HG03064 (cell line): ENCODE results near the gene ZBTB22.

Experiments
- ATAC-seq: cut with Tn5 transposase; IDR thresholded peaks from one replicate; pipeline ENCODE4 v1.9.1; 2021; ENCODE audit warnings: low read depth; ENCODE audit not compliant: unreplicated experiment

Gene ZBTB22

DNA sequence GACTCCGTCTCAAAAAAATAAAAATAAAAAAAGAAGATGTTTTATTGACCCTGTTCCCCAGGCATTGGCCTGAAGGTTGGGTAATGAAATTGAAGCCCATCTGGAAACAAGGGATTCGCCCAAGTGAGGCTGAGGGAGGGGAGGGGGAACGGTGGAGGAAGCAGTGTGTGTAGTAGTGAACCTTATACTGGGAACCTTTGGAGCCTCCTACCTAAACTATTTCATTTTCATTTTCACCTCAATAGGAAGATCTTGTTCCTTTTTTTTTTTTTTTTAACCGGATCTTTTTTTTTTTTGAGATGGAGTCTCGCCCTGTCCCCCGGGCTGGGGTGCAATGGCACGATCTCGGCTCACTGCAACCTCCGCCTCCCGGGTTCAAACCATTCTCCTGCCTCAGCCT is 13.2 kb upstream of the ZBTB22 start:
- ATAC-seq = no peak

DNA sequence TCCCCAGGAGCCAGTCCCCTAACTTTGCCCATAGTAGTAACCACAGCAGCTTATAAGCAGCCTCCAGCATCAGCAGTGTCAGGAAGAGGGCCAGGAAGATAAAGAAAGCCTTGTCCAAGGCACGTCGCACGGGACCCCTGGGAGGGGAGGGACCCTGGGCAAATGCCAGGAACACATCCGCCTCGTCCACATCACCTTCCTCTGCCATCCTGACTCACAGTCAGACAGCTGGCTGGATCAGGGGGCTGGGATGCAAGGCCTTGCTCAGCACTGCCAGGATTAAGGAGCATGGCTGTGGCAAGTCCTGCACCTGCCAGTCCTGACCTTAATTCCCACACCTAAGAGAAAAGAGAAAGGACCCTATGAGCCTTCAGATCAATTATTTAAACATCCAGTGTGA is 11.5 kb upstream of the ZBTB22 start:
- no peak for ATAC-seq

DNA sequence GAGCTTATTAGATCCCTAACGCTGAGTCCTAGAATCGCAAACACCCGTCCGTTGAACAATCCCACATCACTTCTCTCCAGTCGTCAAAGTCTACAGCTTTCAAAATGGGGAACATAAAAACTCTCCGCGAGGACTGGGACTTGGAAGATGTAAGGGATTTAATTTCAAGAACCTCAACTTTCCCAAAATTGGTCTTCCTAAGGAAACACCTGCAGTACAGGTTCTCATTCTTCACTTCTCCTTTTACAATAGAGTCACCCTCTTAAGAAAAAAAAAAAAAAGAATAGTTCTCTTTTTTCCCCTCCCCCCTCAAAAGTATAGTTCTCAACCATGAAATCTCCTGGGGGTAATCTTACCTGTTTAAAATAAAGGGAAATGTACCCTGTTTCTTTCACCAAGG is 6.6 kb upstream of the ZBTB22 start:
- ATAC-seq = no peak

DNA sequence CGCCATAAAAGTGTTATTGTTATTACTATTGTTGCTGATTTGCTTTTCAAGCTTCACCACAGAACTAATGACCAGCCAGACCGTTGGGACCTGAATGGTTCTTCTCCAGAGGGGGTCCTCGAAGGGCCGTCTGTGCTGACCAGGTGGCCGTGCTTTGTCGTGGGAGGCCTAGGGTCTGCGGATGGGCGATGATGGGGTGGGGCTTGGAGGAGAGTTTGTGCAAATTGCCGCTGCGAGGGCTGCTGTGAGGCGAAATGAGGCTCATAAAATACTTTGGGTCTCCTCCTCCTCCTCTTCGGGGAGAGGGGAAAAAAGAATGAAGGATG is 6.0 kb upstream of the ZBTB22 start:
- no peak for ATAC-seq

DNA sequence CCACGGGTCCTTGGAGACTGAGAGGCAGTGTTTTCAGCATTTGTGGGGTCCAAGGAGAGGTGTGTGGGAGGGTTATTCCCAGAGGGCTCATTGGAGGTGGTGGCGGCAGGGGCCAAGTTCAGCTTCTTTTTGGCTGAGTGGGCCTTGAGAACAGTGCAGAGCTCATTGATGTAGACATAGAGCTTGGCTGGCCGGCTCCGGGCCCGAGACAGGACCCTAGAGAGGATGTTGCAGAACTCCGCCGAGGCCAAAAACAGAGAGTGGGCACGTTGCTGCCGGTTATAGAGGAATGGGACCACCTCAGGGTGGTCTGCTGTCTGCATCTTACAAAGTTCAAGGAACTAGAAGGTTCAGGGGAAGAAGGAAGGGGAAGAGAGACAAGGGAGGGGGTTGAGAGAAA is 3.7 kb upstream of the ZBTB22 start:
- no peak for ATAC-seq

DNA sequence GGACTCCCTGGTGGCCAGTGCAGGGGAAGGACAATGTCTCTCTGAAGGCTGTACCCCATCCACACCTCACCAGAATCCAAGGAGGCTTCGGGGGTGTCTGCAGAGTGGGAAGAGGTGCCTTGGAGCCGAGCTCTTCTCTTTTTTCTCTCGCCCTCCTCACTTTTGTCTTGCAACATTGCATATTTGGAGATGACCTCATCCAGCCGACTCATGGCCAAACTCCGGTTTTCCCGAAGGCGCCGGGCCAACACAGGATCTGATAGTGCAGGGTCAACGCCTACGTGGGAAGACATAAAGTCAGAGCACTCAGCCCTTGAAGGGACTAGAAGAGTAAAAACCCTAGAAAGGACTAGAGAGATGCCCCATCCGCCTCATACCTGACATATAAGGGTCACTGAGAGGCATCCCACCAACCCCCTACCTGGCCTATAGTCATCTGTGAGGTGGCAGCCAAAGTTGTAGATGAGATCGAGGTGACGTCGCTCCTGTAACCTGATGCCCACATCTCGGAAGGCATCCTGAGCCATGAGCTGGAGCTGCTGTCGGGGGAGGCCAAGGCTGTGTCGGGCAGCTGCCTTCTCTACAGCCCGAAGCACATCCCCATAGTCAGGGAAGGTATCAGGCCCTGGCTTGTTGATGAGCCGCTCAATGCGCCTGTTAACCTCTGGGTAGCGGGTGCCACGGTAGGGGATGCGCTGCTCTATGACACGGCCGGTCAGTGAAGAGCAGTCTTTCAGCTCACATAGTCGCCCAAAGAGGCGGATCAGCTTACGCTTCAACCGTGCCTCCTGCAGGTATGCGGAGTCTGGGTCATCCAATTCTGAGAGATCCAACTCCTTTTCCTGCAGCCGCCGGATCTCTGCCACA is 3.0 kb upstream of the ZBTB22 start:
- no peak for ATAC-seq

DNA sequence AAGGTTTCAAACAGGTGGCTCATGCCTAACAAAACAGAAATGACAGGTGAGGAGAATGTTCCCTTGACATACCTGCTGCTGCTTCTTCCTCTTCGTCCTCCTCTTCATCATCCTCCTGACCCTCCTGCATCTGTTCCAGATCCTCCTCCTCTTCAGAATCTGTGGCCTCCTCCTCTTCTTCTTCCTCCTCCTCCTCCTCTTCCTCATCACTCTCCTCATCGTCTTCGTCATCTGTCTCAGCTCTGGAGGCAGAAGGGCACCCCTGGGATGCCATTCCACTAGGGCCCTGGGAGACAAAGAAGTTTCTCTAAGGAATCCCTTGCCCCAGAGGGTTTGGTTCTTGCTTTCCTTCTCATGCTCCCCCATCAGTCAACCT is 2.4 kb upstream of the ZBTB22 start:
- no peak for ATAC-seq

DNA sequence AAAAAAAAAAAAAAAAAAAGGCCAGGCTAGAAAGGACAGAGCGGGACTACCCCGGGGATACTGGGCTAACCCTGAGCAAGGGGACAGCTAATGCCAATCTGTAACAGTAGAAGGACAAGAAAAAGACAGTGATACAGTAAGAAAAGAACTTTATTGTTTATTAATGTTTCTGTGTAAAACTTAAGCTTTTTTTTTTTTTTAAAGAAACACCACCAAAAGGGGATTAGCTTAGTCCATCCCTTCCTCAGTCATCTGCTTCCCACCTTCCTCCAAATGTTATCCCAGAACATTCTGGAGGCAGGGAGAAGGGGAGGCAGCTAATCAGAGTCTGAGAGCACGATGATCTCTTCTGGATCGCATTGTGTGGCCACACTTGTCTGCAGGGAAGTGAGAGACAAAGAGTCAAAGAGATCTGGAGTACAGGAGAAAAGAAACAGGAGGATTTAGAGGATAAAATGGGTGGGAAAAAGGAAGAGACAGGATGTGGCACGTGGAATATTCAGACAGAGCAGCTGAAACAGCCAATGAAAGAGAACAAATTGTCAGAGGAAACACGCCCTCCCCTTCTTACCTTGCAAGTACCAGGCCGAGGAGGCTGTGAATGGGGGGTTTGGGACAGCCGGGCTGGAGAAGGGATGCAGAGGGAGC is 1.0 kb upstream of the ZBTB22 start:
- ATAC-seq = no peak

DNA sequence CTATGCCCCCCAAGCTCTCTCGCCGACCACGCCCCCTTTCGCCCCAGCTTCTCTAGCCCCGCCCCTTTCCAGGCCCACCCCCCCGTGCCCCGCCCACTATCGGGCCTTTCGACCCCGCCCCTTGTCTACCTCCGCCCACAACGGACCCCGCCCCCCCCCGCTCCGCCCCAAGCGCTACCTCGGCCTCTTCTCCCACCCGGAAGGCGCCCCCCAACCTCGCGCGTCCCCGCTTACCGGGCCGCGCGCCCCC is 200 bp downstream of the ZBTB22 start:
- ATAC-seq = no peak

DNA sequence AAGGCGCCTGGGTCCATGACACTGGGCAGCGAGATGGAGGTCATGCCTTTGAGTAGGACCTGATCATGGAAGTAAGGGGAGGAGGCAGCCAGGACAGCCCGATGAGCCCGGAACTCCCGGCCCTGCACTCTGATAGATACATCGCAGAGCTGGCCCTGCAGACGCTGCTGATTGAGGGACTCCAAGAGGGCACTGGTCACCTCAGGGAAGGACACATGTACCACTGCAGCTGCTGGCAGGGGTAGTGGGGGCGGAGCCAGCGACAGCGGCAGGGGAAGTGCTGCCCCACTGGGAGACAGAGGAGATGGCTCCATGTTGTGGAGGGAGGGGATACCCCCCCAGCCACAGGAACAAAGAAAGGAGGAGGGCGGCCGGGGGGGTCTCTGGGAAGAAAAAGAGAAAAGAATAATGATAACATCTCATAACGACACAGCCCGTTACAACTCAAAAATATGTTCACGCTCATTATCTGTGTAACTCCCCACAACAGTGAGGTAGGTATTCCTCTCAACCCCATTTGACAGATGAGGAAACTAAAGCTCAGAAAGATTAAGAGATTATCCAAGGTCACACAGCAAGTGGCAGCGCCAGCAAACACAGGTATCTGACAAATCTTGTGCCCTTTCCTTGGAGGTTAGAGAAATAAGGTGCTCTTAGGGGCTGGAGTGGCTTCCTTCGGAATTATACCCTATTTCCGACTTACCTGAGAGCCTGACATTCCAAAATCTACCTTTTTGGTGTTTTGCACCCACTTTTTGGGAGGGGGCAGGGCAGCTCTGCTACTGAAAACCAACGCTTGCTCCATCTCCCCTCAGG is 733 bp downstream of the ZBTB22 start:
- ATAC-seq = no peak

DNA sequence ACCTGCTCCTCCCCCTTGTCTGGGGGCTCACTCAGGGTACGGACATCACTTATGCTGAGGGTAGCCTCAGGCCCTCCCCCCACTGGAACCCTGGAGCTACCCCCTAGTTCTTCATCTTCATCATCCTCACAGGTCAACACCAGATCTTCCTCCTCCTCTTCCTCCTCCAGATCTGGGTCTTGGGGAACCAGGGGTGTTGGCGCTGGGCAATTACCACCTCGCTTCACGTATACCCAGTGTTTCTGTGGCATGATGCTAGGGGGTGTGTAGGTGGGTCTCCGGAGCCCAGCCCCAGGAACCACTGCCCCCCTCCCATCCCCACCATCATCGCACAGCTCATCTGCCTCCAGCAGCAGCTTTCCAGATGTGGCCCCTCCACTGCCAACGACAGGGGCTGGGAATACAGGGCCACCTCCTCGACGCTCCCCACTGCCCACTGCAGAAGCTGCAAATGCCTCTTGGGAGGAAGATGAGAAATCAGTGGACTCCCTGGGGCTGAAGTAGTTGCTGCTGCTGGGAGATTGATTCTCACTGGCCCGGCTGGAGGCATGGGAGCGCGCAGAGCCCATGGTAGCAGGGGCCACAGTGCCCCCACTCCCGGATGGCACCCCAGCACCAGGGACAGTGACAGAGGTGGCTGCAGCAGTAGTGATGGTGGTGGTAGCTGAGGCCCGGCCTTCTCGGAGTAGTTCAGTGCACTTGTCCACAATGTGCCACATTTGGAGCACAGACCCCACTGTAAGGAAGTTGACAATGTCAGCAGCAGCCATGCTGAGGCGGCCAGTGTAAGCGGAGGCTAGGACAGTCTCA is 1.5 kb downstream of the ZBTB22 start:
- ATAC-seq = no peak

DNA sequence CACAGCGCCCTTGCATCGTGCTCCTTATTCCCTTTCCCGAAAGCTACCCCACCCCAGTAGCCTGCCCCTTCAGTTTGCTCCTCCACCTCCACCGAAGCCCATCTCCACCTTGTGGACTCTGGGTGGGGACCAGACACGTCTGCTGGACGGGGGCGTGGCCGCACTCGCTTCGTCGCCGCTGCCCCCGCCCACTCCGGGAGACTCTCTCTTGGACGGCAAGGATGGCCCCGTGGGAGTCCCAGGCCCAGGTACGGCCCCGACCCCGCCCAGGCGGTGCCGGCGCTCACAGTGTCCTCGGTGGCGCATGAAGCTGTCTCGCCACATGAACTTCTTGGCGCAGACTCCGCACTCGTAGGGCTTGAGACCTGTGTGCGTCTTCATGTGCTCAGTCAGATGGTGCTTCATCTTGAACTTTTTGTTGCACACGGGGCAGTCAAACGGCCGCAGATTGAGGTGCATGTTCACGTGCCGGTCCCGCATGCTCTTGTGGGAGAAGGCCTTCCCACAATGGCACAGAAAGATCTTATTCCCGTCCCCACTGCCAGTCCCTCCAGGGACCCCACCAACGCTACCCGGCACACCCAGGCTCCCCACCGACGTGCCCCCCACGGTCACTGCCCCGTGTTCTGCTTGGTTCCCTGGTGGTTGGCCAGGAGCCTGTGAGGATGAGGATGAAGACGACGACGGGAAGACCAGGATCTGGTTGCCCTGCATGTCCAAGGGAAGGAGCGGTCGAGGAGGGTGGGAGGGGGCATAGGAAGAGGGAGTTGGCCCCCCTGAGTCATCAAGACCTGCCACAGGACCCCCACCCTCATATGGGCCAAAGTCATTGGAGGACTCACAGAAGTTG is 2.4 kb downstream of the ZBTB22 start:
- ATAC-seq = no peak

DNA sequence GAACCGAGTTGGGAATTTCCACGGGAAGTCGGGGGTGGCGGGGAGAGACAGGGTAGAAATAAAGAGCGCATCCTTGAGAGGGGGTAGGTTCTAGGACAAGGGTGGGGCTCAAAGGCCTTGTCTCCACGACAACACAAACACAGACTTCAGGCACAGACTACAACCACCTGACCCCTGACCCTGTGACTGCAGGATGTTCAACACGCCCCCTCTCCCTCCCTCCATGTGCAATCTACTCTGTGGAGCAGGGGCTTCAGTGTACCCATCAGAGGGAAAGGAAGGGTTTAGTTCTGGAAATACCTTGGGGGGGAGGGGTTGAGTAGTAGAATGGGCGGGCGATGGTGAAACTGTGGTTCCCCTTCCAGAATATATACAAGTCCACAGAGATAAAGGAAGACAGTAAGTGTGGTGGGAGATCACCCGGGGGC is 3.0 kb downstream of the ZBTB22 start:
- no peak for ATAC-seq

DNA sequence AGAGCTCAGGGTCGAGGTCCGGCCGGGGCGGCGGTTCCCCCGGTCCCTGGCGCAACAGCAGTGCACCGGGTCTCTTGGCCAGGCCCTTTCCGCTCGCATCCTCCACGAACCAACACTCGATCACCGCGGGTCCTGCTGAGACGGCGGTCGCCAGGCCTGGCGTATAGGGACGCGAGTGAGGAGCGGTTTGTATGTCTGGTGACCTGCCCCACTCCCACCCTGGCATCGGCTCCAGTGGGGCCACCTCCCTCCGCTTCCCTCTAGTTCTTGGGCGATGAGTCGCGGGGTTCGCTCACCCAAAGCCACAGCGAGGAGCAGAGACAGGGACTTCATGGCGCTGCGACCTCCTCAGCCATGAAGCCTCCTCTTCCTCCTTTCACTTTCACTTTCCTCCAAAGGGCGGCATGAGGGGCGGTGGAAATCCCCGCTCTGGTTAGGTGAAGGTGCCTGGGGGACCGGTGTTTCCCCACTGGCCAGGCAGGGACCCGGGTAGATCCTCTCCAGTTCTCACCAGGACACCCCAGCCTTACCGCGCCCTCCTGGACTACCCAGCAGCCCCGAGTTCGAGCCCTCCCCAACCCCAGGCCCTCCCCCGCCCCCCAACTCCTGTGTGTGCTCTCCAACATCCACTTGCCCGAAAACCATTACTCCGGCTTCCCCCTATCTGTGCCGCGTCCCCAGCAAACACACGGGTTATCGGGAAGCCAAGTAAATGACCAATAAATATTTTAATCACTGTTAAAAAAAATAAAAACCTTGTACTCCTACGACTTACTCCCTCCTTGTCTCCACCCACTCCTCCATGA is 3.6 kb downstream of the ZBTB22 start, which contains the start of gene TAPBP:
Gene TAPBP, minus strand, starts transcription at position 370 of the 806 bp plus-strand sequence. Its CDS starts 37 bp downstream, at position 333.
- ATAC-seq = peak; percentile 30

DNA sequence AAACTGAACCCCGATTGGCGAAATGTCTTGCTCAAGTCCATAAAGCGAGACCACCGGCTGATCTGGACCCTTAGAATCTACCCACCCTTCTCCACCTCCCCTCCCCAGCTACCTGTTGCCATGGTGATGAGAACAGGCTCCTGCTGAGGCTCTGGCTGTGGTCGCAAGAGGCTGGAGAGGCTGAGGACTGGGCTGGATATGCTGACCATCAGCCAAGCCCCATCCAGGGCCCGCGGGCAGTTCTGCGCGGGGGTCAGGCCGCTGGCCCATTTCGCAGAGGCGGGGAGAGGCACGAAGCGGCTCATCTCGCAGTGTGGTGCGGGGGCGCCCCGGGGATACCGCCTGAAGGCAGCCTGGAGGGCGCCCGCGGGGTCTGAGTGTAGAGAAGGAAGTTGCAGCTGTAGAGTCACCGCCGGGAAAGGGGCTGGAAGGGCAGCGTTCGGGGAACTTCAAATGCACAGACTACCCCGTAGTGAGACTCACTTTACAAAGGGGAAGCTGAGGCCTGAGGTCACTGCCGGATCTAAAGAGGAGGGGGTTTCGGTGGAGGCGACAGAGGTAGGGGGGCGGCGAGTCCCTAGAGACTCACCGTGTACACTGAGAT is 4.3 kb downstream of the ZBTB22 start:
- ATAC-seq = no peak

DNA sequence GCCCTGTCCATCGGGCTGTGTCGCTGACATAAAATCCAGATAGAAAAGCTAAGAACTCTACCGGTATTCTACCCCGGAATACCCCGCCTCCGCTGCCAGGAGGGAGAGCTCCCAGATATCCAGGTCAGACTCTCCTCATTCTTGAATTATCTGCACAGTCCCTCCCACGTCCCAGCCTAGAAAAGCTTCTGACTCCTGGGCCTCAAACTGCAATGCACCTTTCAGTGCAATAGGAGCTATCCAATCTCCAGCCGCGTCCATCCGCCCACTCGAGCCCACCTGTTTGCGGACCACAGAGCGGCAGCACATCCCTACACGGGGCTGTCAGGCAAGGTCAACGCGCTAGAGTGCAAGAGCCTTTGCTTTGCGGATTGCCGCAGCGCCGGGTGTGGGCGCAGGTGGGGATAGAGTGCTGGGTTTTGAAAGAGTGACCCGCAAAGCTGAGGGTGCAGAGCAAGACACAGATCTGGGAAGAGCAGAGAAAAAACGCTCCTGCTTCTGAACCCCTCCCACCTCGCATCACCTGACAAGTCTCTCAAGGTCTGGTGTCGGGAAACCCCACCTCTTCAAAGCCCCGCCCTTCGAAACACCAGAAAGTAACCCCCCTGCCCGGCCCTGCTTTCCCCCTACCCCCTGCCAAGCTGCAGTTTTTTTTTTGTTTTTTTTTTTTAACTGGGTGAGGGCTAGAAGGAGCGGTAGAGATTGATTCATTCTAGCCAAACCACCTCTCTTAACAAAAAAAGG is 5.0 kb downstream of the ZBTB22 start:
- ATAC-seq = no peak

DNA sequence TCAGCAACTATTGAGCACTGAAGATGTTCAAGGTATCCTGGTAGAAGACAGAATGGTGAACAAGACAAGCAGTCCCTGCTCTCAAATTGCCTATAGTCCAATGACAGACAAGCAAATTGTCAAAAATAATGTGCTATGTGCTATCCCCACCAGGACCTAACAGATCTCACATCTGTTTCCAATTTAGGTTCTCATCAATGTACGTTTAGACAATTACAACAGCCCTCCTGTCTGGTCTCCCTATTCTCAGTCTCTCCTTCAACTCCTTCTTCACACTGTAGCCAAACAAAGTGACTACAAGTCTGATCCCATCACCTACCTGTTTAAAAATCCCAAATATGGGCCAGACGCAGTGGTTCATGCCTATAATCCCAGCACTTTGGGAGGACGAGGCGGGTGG is 11.2 kb downstream of the ZBTB22 start:
- no peak for ATAC-seq

DNA sequence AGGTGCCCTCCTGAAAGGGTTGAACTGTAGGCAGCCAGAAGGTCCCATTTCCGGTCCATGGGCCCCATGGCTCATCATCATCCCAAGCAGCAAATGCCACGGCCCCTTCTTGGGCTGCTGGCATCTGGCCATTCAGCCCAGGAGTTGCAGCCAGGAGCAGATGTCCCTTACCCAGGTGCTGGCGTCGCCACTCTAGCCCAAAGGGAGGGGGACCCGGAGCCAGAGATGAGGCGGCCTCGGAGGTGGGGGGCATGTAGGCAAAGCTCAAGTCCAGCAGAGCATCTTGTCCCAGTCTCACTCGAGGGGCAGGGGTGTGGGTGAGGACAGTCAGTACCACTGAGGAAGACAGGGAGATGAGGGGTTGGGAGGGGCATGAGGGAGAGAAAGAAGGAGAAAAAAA is 12.5 kb downstream of the ZBTB22 start:
- no peak for ATAC-seq
